NCI-H345 treated with DMSO at 0.1 percent for 48 hours (cell line): ENCODE measurements around the gene SPTBN4.
"Not testable (repeated sequence)": the region's sequence is repeated elsewhere in the genome, so short reads cannot be mapped to it uniquely, and the experiment has no call there.

Experiments used
- DNase-seq: peaks from one replicate; lab custom pipeline; 2025; ENCODE audit not compliant: unreplicated experiment; lab: John Stamatoyannopoulos, UW

SPTBN4 gene

DNA sequence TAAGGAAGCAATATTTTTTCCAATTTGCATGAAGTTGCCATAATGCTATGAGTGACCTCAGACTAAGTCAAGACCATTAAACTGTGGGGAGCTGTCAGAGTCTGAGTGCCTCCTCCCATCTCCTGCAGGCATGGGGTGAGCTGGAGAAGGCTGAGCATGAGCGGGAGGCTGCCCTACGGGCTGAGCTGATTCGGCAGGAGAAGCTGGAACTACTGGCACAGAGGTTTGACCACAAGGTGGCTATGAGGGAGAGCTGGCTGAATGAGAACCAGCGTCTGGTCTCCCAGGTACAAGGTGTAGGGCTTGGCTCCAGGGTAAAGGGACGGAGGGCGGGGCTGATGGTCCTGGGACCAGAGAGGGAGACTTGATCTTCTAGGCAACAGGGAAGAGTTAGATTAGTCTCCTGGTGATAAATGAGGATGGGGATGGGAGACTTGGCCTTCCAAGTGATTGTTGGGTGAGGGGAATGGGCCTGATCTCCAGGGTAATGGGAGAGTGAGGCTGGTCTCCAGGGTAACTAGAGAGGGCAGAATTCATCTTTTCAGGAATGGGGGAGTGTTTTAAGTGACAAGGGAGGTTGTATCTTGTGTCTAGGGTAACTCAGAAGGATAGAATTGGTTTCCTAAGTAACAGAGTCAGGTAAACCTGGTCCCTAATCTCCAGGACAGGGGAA, 36.0 kb downstream of the SPTBN4 start:
- no peak for DNase-seq

- DNase-seq, result no peak
These were observed 36.5 kb downstream of the SPTBN4 start for GRCh38 chr19:40503320-40503695.

- DNase-seq, result no peak
These were observed 39.3 kb downstream of the SPTBN4 start for GRCh38 chr19:40506099-40506498.

DNA sequence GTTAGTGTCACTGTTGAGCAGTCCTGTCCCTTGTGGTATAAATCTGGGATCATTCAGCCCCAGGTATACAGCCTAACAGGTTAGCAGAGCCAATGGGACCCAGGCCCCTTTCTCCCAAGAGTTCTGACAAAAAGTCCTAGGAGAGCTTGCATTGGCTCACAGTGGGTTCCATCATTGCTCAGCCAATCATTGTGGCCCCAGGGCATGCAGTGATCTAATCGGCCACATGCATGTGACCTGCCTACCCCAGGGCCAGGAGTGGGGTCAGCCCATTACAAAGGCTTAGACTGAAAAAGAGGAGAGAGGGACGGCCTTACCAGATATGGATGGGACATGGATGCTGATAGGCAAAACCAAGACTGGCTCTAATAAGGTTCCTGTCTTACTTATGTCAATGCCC, 41.1 kb downstream of the SPTBN4 start:
- DNase-seq, result no peak

GRCh38 chr19:40508739-40509260, 42.0 kb downstream of the SPTBN4 start:
- DNase-seq, result no peak

- no peak for DNase-seq
These were observed 43.8 kb downstream of the SPTBN4 start for GRCh38 chr19:40510526-40511115.

DNA sequence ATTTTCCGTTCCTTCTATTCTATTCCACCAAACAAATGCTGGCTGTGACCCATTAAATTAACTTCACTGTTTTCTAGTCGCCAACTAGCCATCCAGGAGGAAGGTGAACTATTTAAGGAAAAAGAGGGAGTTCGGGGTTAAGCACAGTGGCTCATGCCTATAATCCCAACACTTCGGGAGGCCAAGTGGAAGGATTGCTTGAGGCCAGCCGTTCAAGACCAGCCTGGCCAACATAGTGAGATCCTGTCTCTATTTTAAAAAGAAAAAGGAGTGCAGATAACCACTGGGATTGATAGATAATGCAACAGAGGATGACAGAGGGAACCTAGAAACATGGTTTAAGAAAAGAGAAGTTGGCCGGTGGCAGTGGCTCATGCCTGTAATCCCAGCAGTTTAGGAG, 44.7 kb downstream of the SPTBN4 start:
- no peak for DNase-seq

GRCh38 chr19:40512110-40512472, 45.3 kb downstream of the SPTBN4 start:
- no peak for DNase-seq

- no peak for DNase-seq
These were observed 45.9 kb downstream of the SPTBN4 start for GRCh38 chr19:40512473-40513344.

DNA sequence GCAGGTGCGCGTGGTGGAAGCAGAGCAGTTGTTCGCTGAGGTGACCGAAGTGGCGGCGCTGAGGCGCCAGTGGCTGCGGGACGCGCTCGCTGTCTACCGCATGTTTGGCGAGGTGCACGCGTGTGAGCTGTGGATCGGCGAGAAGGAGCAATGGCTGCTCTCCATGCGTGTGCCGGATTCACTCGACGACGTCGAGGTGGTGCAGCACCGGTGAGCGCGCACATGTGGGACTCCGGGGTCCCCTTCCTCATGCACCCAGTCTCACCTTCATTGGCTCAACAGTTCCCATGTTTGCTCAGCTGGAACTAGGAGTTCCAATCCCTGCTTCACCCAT, 46.5 kb downstream of the SPTBN4 start:
- DNase-seq, result no peak

DNA sequence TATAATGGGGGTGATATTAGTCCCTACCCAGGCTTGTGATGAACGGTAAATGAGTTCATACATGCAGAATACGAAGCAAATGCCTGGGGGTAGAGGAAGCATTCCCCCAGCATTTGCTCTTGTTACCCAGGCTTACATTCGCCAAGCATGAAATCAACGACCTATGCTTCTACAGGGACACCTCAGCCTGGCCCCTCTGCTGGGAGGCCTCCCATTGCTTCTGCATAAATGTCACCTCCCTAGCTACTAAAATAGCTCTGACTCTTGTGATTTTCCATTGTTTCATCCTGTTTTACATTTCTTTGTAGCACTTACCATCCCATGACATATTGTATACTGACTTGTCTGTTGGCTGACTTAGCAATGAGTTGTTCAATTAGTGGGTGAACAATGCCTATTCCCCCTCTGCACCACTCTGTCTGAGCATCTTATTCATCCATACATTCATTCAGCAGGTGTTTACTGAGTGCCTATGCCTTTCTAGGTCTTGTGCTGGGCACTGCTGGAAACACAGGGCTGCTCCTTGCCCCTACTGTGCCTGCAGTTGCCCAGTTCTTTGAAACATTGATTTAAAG, 47.0 kb downstream of the SPTBN4 start:
- no peak for DNase-seq

- DNase-seq, result no peak
These were observed 50.4 kb downstream of the SPTBN4 start for GRCh38 chr19:40517248-40517647.

- no peak for DNase-seq
These were observed 52.8 kb downstream of the SPTBN4 start for GRCh38 chr19:40519352-40520322.

- no peak for DNase-seq
These were observed 54.5 kb downstream of the SPTBN4 start for GRCh38 chr19:40521276-40521675.

DNA sequence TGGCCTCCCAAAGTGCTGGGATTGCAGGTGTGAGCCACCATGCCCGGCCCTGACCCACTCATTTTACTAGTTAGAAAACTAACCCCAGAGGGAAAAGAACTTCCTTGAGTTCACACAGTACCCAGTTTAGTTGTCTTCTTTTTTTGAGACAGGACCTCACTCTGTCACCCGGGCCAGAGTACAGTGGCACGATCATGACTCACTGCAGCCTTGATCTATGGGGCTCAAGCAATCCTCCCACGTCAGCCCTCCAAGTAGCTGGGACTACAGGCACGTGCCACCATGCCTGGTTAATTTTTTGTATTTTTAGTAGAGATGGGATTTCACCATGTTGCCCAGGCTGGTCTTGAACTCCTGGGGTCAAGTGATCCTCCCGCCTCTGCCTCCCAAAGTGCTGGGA, 55.1 kb downstream of the SPTBN4 start:
- DNase-seq, result not testable (repeated sequence)

DNA sequence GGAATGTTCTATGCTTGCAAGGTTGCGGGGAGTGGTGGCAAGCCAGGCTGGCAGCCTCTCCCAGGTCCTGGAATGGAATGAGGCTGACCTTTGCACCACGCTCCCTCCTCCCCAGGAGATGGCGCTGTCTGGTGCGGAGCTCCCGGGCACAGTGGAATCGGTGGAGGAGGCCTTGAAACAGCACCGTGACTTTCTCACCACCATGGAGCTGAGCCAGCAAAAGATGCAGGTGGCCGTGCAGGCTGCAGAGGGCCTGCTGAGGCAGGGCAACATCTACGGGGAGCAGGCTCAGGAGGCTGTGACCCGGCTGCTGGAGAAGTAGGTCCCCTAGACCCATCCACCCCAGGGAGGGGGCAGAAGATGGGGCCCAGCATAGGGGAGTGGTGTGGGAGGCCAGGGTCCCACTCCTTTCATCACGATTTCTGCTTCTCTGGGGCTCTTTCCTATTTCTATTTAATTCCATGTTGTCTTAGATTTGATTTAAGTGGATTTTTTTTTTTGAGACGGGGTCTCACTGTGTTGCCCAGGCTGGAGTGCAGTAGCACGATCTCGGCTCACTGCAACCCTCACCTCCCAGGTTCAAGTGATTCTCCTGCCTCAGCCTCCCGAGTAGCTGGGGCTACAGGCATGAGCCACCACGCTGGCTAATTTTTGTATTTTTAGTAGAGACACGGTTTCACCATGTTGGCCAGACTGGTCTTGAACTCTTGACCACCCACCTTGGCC, 56.7 kb downstream of the SPTBN4 start:
- DNase-seq, result peak; percentile 60

DNA sequence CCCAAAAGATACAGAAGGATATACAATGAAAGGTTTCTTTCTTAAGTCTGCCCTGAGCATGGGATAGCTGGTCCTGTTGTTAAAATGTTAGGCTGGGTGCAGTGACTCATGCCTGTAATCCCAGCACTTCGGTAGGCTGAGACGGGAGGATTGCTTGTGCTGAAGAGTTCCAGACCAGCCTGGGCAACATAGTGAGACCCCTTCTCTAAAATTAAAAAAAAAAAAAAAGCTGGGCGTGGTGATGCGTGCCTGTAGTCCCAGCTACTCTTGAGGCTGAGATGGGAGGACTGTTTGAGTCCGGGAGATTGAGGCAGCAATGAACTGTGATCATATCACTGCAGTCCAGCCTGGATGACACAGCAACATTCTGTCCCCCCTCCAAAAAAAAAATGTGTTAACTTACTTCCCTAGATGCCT, 57.3 kb downstream of the SPTBN4 start:
- no peak for DNase-seq

GRCh38 chr19:40524655-40525054, 57.9 kb downstream of the SPTBN4 start:
- no peak for DNase-seq

DNA sequence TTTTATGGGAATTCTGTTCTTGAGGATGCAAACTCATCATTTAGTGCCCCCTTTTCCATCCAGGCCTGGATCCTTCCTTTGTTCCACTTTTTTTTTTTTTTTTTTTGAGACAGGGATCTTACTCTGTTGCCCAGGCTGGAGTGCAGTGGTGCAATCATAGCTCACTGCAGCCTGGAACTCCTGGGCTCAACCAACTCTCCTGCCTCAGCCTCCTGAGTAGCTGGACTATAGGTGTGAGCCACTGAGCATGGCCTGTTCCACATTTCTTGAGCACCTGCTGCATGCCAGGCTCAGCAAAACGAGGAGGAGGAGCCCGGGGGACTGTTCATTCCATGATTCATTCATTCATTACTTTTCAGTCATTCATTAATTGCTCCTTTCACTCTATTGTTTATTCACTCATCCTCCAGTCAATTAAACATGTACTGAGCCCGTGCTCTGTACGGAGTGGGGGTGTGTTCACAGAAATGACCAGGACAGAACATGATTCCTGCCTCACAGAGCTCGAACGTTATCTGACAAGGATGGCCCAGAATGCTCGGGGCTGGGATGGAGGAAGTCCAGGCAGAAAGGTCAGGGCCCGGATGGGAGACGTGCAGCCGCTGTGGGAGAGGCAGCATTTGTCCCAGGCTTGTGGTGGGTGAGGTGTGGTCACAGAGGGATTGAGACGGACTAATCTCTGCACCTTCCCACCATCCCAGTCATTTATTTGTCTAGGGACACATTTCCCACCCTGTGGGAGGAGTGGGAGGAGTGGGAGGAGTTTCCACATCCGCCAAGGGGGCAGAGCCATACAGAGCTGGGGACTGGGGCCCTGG, 58.6 kb downstream of the SPTBN4 start:
- DNase-seq, result no peak
